Neutrophil (primary cell): ENCODE measurements around the gene GALNT7.

Experiments
- H3K27ac ChIP-seq: fragments of 200-600 bp; sonication (generic); 2 replicates; pipeline ENCODE4 v1.5.1; 2016; ENCODE audit warnings: mild to moderate bottlenecking, moderate library complexity
- H3K27me3 ChIP-seq: fragments of 200-600 bp; sonication (generic); 2 replicates; pipeline ENCODE4 v1.6.0; 2016; ENCODE audit warnings: mild to moderate bottlenecking
- H3K36me3 ChIP-seq: fragments of 200-600 bp; sonication (generic); 2 replicates; pipeline ENCODE4 v1.5.1; 2017
- H3K4me1 ChIP-seq, 2 experiments: fragments of 200-600 bp in 1 of 2; sonication (generic) in 1 of 2; 1 replicate in 1 of 2; 2 replicates in 1 of 2; pipeline versions ENCODE4 v1.5.1 to v1.6.1; 2013 to 2016; ENCODE audit warnings: low read depth in 1 of 2, low read length in 1 of 2, mild to moderate bottlenecking in 1 of 2, moderate library complexity in 1 of 2; ENCODE audit not compliant: control insufficient read depth in 1 of 2, insufficient read depth in 1 of 2
- H3K4me3 ChIP-seq, 2 experiments: fragments of 200-600 bp in 1 of 2; sonication (generic) in 1 of 2; 1 replicate in 1 of 2; 2 replicates in 1 of 2; pipeline ENCODE4 v1.5.1; 2013 to 2016; ENCODE audit warnings: low read depth in 1 of 2, low read length in 1 of 2, mild to moderate bottlenecking in 1 of 2, moderate library complexity in 1 of 2
- H3K9me3 ChIP-seq: fragments of 200-600 bp; sonication (generic); 2 replicates; pipeline ENCODE4 v1.5.1; 2016
- TF ChIP-seq, protein P1 (sequence below): fragments of 200-600 bp; sonication (generic); IDR thresholded peaks from 2 replicates; pipeline ENCODE4 v1.5.1; 2016; ENCODE audit warnings: antibody characterized with exemption

GALNT7 gene

GRCh38 chr4:173227756-173228155, 59.1 kb downstream of the GALNT7 start:
- H3K27me3 ChIP-seq: no peaks in the 10 kb centered on the region
- H3K4me1 ChIP-seq: peaks cover 8 to 22% of the 10 kb centered on the region in 2 experiments
- H3K36me3 ChIP-seq: no peaks in the 10 kb centered on the region
- TF ChIP-seq, protein P1, sequence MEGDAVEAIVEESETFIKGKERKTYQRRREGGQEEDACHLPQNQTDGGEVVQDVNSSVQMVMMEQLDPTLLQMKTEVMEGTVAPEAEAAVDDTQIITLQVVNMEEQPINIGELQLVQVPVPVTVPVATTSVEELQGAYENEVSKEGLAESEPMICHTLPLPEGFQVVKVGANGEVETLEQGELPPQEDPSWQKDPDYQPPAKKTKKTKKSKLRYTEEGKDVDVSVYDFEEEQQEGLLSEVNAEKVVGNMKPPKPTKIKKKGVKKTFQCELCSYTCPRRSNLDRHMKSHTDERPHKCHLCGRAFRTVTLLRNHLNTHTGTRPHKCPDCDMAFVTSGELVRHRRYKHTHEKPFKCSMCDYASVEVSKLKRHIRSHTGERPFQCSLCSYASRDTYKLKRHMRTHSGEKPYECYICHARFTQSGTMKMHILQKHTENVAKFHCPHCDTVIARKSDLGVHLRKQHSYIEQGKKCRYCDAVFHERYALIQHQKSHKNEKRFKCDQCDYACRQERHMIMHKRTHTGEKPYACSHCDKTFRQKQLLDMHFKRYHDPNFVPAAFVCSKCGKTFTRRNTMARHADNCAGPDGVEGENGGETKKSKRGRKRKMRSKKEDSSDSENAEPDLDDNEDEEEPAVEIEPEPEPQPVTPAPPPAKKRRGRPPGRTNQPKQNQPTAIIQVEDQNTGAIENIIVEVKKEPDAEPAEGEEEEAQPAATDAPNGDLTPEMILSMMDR: no peak
- H3K4me3 ChIP-seq: no peak overlapping the region
- no peaks in the 10 kb centered on the region for H3K9me3 ChIP-seq
- H3K27ac ChIP-seq: no peak overlapping the region

- Histone ChIP-seq H3K4me3 (no peak overlapping the region), H3K4me1 (peaks cover 8 to 22% of the 10 kb centered on the region in 2 experiments), H3K27me3 (no peaks in the 10 kb centered on the region), H3K36me3 (no peaks in the 10 kb centered on the region), H3K27ac (peak overlapping the region; percentile 21), H3K9me3 (no peaks in the 10 kb centered on the region)
- TF ChIP-seq, protein P1: no peak
Measured at GRCh38 chr4:173230062-173230461, 61.5 kb downstream of the GALNT7 start.

GRCh38 chr4:173231916-173232315, 63.3 kb downstream of the GALNT7 start:
- no peak overlapping the region for H3K4me3 ChIP-seq
- H3K27ac ChIP-seq: peak overlapping the region; percentile 25
- H3K27me3 ChIP-seq: no peaks in the 10 kb centered on the region
- peaks cover 8 to 23% of the 10 kb centered on the region in 2 experiments for H3K4me1 ChIP-seq
- H3K9me3 ChIP-seq: no peaks in the 10 kb centered on the region
- TF ChIP-seq, protein P1: no peak
- H3K36me3 ChIP-seq: no peaks in the 10 kb centered on the region

DNA sequence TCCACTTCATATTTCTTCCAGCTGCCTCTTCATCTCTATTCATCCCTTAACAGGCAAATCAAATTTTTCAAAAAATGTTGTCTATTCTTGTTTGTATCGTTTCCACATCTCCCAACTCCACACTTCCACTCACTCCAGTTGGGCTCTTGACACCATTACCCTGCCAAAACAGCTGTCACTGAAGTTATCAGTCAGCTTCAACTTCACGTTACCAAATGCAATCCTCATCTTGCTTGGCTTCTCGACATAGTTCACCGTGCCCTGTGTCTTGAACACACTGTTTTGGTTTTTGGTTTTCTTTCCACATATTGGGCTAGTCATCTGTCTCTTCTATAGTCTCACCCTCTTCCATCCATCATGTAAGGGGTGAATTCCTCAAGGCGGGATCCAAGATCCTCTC, 65.2 kb downstream of the GALNT7 start:
- TF ChIP-seq, protein P1: no peak
- H3K4me1 ChIP-seq: peaks cover 8 to 29% of the 10 kb centered on the region in 2 experiments
- no peaks in the 10 kb centered on the region for H3K9me3 ChIP-seq
- no peaks in the 10 kb centered on the region for H3K27me3 ChIP-seq
- H3K4me3 ChIP-seq: no peak overlapping the region
- H3K36me3 ChIP-seq: no peaks in the 10 kb centered on the region
- H3K27ac ChIP-seq: no peak overlapping the region

- Histone ChIP-seq H3K4me1 (peaks cover under 1 to 20% of the 10 kb centered on the region in 2 experiments), H3K9me3 (no peaks in the 10 kb centered on the region), H3K36me3 (no peaks in the 10 kb centered on the region), H3K27ac (no peak overlapping the region), H3K4me3 (no peak overlapping the region), H3K27me3 (no peaks in the 10 kb centered on the region)
- TF ChIP-seq, protein P1: no peak
Measured at GRCh38 chr4:173235050-173235449, 66.4 kb downstream of the GALNT7 start.

GRCh38 chr4:173236301-173236700, 67.7 kb downstream of the GALNT7 start:
- Histone ChIP-seq H3K27ac (no peak overlapping the region), H3K4me3 (no peak overlapping the region), H3K9me3 (no peaks in the 10 kb centered on the region), H3K36me3 (no peaks in the 10 kb centered on the region), H3K4me1 (peaks cover 0 to 10% of the 10 kb centered on the region in 2 experiments), H3K27me3 (no peaks in the 10 kb centered on the region)
- TF ChIP-seq, protein P1: no peak
